HepG2 (cell line): ENCODE measurements around the gene NAT9. TPM values are rescaled to one million over a fixed set of nuclear protein-coding genes. Genes with fewer than 3 reads are reported as not detected.

Experiments used
- CENPX ChIP-seq: sonication (generic); formaldehyde crosslinking; IDR thresholded peaks from 2 replicates; pipeline ENCODE4 v1.9.0; 2021; ENCODE audit warnings: mild to moderate bottlenecking, missing genetic modification reagents, moderate library complexity
- CTCF ChIP-seq: sonication (generic); formaldehyde crosslinking; IDR thresholded peaks from 2 replicates; pipeline ENCODE4 v1.5.0; 2020; ENCODE audit warnings: mild to moderate bottlenecking, missing genetic modification reagents, moderate library complexity
- GATAD1 ChIP-seq: IDR thresholded peaks from 2 replicates; pipeline ENCODE4 v1.6.1; 2016; ENCODE audit warnings: missing genetic modification reagents, missing compliant biosample characterization
- GLMP ChIP-seq: sonication (generic); formaldehyde crosslinking; IDR thresholded peaks from 2 replicates; pipeline ENCODE4 v1.9.0; 2021; ENCODE audit warnings: missing genetic modification reagents, mild to moderate bottlenecking, borderline replicate concordance
- GMEB1 ChIP-seq: sonication (generic); formaldehyde crosslinking; IDR thresholded peaks from 2 replicates; pipeline ENCODE4 v1.5.1; 2020; ENCODE audit warnings: missing genetic modification reagents, mild to moderate bottlenecking, borderline replicate concordance
- GTF2F1 ChIP-seq: fragments of 150-350 bp; IDR thresholded peaks from 2 replicates; pipeline ENCODE4 v1.6.1; 2014; ENCODE audit warnings: low read length
- HHEX ChIP-seq: IDR thresholded peaks from 2 replicates; pipeline ENCODE4 v1.6.1; 2016; ENCODE audit warnings: control low read depth
- ISX ChIP-seq: sonication (generic); formaldehyde crosslinking; conservative IDR thresholded peaks from 2 replicates; pipeline ENCODE4 v1.5.0; 2020; ENCODE audit warnings: missing genetic modification reagents
- KLF13 ChIP-seq: sonication (generic); formaldehyde crosslinking; IDR thresholded peaks from 2 replicates; pipeline ENCODE4 v1.4.0; 2020; ENCODE audit warnings: mild to moderate bottlenecking, missing genetic modification reagents
- KLF6 ChIP-seq: IDR thresholded peaks from 2 replicates; pipeline ENCODE4 v1.8.0; 2016; ENCODE audit warnings: missing biosample characterization, missing genetic modification reagents
- LBX2 ChIP-seq: sonication (generic); formaldehyde crosslinking; IDR thresholded peaks from 2 replicates; pipeline ENCODE4 v1.5.0; 2020; ENCODE audit warnings: missing genetic modification reagents, mild to moderate bottlenecking, borderline replicate concordance
- MNT ChIP-seq: fragments of 450-650 bp; IDR thresholded peaks from 2 replicates; pipeline ENCODE4 v1.6.1; 2016
- PAX8 ChIP-seq: sonication (generic); formaldehyde crosslinking; IDR thresholded peaks from 2 replicates; pipeline ENCODE4 v1.8.0; 2022; ENCODE audit warnings: mild to moderate bottlenecking, missing genetic modification reagents, borderline replicate concordance
- RFXANK ChIP-seq: IDR thresholded peaks from 2 replicates; pipeline ENCODE4 v1.6.1; 2016
- TAF15 ChIP-seq: fragments of 200-400 bp; formaldehyde crosslinking; IDR thresholded peaks from one replicate; pipeline ENCODE4 v1.6.1; 2018; ENCODE audit warnings: mild to moderate bottlenecking, low read depth, low read length; ENCODE audit not compliant: poor library complexity, severe bottlenecking
- TIGD3 ChIP-seq: sonication (generic); formaldehyde crosslinking; IDR thresholded peaks from 2 replicates; pipeline ENCODE4 v1.5.1; 2020; ENCODE audit warnings: mild to moderate bottlenecking, missing genetic modification reagents, borderline replicate concordance
- ZBTB7A ChIP-seq: sonication (generic); formaldehyde crosslinking; IDR thresholded peaks from 2 replicates; pipeline ENCODE4 v1.8.0; 2022; ENCODE audit warnings: mild to moderate bottlenecking, missing genetic modification reagents
- ZFP36L1 ChIP-seq: sonication (generic); formaldehyde crosslinking; IDR thresholded peaks from 2 replicates; pipeline ENCODE4 v1.8.0; 2022; ENCODE audit warnings: mild to moderate bottlenecking, missing genetic modification reagents, moderate library complexity
- ZFP62 ChIP-seq: sonication (generic); formaldehyde crosslinking; IDR thresholded peaks from 2 replicates; pipeline ENCODE4 v1.4.0; 2020; ENCODE audit warnings: missing genetic modification reagents
- ZNF30 ChIP-seq: sonication (generic); formaldehyde crosslinking; IDR thresholded peaks from 2 replicates; pipeline ENCODE4 v1.5.0; 2020; ENCODE audit warnings: mild to moderate bottlenecking, missing genetic modification reagents
- ZNF333 ChIP-seq: sonication (generic); formaldehyde crosslinking; IDR thresholded peaks from 2 replicates; pipeline ENCODE4 v1.4.0; 2020; ENCODE audit warnings: mild to moderate bottlenecking, missing genetic modification reagents, borderline replicate concordance
- polyA plus RNA-seq, 8 experiments: library from polyadenylated mRNA; depleted of rRNA in 3 of 8; stranded (reverse) in 7 of 8; unstranded in 1 of 8; fragments of >200 nt; fragmentation: Illumina TruSeq in 4 of 8; extraction: Trizol in 4 of 8; gene quantifications; 2 replicates each; pipeline versions ENCODE4 v1.2.1 to v1.2.3, GENCODE V29; 2011 to 2016; ENCODE audit warnings: low read depth in 4 of 8, missing spikeins in 1 of 8, mixed read lengths in 1 of 8; ENCODE audit not compliant: insufficient read depth in 1 of 8
- total RNA-seq, 5 experiments: library from RNA; depleted of rRNA; stranded (reverse); fragments of >200 nt; fragmentation: Illumina TruSeq; extraction: Trizol; gene quantifications; 2 replicates each; pipeline ENCODE4 v1.2.3, GENCODE V29; 2016; ENCODE audit warnings: low read depth in 1 of 5

NAT9 gene
- total and polyA plus RNA-seq, 2 of the 13 experiments (the other 11 are each of a cell fraction or from before 2014, with no cell fraction given), result 39.7 to 44.2 TPM

- no peak for TF ChIP-seq TAF15
- TF ChIP-seq ZBTB7A (CRISPR knock-in tag), result peak; percentile 85
- peak; percentile 91; the same call in 1 of the 2 replicates for TF ChIP-seq PAX8
- TF ChIP-seq ZNF333 (CRISPR knock-in tag), result 0 out of 2 replicates have a peak, but pooled peaks have one; percentile 36
- TF ChIP-seq GMEB1 (CRISPR knock-in tag), result peak; percentile 72
- peak; percentile 81 for TF ChIP-seq CTCF (CRISPR knock-in tag)
- TF ChIP-seq MNT, result peak; percentile 88
- no peak; the same call in 1 of the 2 replicates for TF ChIP-seq KLF13 (CRISPR knock-in tag)
- TF ChIP-seq CENPX (CRISPR knock-in tag), result no peak
- 0 out of 2 replicates have a peak, but pooled peaks have one; percentile 9 for TF ChIP-seq HHEX (CRISPR knock-in tag)
- no peak for TF ChIP-seq ISX
- TF ChIP-seq LBX2, result no peak
- TF ChIP-seq KLF6 (CRISPR knock-in tag), result peak; percentile 81; the same call in 1 of the 2 replicates
- TF ChIP-seq GTF2F1, result no peak
- peak; percentile 87; the same call in 1 of the 2 replicates for TF ChIP-seq ZFP36L1 (CRISPR knock-in tag)
- no peak for TF ChIP-seq GLMP
- TF ChIP-seq ZFP62 (CRISPR knock-in tag), result no peak
- peak; percentile 68 for TF ChIP-seq GATAD1
- TF ChIP-seq ZNF30 (CRISPR knock-in tag), result no peak
- TF ChIP-seq TIGD3 (CRISPR knock-in tag), result no peak
- TF ChIP-seq RFXANK, result no peak
Observed at GRCh38 chr17:74736513-74737298, 39.4 kb downstream of the NAT9 start, which contains the start of gene RAB37 (continued).
